Stimulated activated CD4-positive, alpha-beta T cell treated with anti-CD3 and anti-CD28 coated beads, Interleukin-4, amount 100 ng/mL, for 24 hours (primary cell): ENCODE results near the gene TMEM218.
A peak's percentile ranks its signal among the peaks of the same experiment; 100 is the strongest.

ENCODE experiments used
- DNase-seq: peaks from one replicate; pipeline ENCODE4 v3.0.0-alpha.2; 2020

Gene TMEM218

GRCh38 chr11:125111343-125112207 lies at the start of gene TMEM218:
Gene TMEM218, minus strand, starts transcription at chr11:125111626. Its CDS starts 9,385 bp downstream, at chr11:125102241.
- DNase-seq = peak; percentile 97

- DNase-seq = no peak
These were observed 46.7 kb upstream of the TMEM218 start for GRCh38 chr11:125157953-125158680.

GRCh38 chr11:125157118-125157733 lies 45.8 kb upstream of the TMEM218 start:
- no peak for DNase-seq

- no peak for DNase-seq
These were observed 45.1 kb upstream of the TMEM218 start for GRCh38 chr11:125156346-125157117.

- no peak for DNase-seq
These were observed 44.3 kb upstream of the TMEM218 start for GRCh38 chr11:125155767-125156166.

- no peak for DNase-seq
These were observed 43.6 kb upstream of the TMEM218 start for GRCh38 chr11:125155100-125155444.

DNA sequence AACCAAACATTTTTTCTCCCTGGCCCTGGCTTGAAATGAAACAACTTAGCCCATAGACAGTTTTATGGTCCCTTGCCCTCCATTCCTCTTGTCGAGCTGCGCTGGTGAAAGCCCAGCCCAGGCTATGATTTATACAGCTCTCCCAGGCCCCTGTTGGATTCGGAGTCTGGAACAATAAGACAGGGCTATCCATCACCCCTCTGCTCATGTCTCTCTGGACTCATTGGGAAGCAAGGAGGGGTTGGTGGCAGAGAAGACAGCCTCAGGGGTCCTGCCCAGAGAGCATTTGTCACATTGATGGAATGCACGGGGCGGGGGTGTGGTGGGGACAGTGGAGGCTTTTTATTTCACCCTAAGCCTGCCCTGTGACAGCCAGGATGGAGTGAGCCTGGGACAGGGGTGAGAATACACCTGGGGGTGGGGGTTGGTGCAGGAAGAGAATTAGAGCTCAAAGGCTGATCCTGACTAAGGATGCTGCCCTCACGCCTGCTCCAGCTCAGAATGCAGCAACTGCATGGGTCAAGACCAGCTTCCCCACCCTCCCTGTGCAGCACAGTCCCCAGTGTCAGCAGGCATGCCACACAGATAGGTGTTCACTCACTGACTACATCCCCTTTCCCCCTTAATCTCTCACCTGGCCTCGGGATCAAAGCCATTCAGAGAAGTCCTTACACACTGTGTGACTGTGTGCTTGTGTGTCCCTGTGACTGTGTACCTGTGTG lies 43.1 kb upstream of the TMEM218 start:
- DNase-seq = no peak

GRCh38 chr11:125153837-125154236 lies 42.4 kb upstream of the TMEM218 start:
- no peak for DNase-seq

DNA sequence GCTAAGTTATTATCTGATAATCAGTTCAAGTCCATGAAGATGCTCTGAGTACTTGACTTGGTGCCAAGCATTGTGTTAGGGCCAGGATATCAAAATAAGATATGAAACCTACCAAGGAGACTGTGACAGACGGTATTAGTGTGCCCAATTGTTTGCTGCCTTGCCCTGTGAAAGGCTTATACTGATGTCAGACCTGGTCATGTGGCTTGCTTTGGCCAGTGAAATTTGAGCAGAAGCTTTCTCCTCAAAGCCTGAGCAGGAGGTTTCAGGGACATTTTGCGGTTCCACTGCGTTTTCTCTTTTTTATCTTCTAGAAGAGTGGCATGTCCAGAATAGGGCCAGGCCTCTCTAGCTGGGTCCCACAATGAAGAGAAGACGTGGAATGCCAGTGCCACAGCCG lies 37.3 kb upstream of the TMEM218 start:
- no peak for DNase-seq

GRCh38 chr11:125148011-125148410 lies 36.6 kb upstream of the TMEM218 start:
- no peak for DNase-seq

DNA sequence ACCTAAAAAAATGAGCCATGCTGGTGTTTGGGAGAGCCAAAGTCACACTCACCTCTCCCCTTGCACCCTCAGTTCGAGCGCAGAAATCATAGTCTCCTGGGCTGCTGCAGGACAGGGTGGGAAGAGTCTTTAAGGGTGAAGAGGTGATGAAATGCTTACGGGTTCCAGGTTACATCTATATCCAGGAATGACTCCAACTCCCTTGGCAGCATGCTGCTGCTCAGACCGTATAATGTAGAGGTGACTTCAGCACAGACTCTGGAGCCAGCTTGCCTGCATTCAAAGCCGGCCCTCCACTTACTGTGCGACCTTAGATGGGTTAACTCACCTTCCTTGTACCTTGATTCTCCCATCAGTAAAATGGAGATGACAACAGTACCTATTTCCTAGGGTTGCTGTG lies 35.9 kb upstream of the TMEM218 start:
- no peak for DNase-seq

- DNase-seq = no peak
These were observed 34.8 kb upstream of the TMEM218 start for GRCh38 chr11:125146232-125146631.

DNA sequence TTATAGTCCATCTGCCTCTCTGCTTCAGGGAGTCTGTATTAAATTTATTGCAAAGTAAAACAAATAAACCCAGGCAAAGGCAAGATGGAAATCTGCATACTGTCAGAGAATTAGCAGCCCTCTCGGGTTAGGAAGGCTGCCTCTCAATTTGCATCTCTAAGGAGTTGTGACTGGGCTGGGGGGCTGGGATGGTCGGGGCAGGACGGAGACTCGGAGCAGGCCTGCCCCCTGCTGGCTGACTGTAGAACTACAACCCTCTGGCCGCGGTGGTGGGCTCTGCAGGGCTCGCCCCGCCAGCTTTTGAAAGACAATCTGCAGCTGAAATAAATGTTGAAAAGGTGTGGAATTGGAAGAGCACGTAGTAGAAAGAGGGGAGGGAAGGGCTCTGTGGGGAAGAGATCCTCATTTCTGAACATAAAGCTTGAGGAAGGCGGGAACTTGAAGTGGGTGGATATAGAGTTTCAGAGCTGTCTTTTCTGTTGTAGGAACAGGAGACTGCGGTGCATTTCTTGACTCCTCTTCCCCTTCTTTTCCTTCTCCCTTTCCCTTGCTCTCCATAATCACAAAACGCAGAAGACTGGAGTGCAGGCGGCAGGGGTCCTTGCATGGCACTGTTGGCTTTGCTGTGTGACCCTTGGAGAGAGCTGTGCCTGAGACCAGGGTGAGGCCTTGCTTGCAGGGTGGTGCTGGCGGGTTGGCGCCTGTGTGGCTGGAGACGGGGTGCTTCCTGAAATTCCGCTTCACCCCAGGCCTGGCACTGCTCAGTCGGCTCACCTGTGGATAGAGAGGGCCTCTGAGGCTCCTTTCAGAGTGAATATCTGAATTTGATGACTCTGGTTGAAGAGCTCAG lies 30.5 kb upstream of the TMEM218 start:
- peak; percentile 63 for DNase-seq

DNA sequence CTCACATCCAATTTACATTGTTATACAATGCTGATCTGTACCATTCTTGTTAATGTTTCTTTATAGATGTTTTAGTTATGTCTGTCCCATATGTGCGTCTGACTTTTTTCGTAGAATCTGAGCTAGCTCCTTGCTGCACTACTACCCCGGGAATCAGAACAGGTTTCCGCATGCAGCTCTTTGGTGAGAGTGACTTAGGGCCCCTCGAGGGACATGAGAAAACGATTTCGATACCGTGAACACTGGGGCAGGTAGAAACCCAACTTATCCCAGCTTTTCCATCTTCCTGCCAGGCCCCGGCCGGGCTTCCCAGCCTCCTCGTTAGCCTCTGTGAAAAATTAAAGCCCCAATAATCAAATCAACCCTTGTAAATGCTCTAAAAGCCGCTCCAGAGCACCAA lies 29.8 kb upstream of the TMEM218 start:
- no peak for DNase-seq

DNA sequence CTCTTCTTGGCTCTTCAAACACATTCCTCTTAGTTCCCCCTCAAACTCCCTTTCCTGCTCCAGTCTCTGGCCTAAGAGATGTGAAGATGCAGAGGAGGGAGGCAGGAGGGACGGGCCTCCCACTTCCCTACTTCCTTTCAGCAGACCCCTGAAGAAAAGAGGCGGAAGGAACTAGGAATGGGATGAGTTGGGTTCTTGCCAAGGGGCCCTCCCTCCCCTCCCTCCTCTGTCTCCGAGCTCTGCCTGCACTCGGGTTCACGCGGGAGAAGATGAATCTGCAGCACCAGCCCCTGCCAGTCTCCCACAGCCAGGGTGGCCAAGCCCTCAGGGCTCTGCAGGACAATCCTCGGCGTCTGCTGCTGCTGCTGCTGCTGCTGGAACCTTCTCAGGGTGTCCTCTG lies 28.8 kb upstream of the TMEM218 start:
- no peak for DNase-seq

DNA sequence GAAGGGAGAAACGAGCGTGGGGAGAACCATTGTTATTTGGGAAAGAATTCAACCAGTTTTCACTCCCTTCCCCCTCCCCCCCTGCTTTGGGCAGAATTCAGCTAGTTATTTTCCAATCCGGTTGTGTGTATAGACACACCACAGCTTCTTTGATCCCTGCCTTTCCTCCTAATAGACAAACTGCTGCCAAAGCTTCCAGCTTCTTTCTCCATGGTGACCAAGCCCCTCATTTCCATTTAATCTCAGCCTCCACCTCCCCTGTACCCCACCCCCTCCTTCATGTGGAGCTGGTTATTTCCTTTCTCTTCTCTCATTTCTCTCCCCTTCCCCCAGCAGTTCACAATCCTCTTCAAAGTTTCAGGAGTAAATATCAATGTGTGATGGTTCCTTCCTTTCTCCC lies 28.4 kb upstream of the TMEM218 start:
- DNase-seq = no peak

DNA sequence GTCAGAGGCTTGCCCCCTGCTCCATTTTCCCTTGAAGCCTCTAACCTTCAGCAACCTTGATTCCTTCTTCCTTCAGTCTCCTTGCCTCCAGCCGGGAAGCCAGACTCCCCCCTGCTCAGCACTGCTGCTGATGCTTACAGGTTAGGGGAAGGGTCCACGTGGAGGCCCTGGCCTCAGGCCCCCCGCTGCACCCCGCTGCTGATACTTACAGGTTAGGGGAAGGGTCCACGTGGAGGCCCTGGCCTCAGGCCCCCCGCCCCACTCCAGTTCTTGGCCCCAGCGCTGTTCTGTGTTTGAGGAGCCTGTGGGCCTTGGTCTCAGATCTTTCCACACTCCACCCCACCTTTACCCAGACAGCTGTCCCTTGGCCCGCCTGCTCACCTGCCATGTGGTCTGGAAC lies 27.5 kb upstream of the TMEM218 start:
- DNase-seq = no peak

DNA sequence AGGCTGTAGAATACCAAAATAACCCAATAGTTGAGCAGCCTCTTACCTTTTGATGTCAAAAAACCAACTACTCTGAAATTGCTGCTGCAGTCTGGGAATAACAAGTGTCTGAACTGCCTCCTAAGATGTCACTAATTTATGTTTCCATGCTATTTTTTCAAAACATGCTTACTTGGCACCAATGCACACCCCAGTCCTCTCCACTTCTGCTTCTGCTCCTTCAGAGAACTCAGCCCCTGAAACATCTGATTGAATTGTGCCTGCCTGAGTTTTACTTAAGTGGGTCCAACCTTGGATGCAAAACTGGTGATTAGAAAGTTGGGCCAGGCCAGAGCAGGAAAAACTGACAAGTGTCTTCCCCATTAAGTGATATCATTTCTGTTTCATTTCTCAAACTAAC lies 24.6 kb upstream of the TMEM218 start:
- no peak for DNase-seq

DNA sequence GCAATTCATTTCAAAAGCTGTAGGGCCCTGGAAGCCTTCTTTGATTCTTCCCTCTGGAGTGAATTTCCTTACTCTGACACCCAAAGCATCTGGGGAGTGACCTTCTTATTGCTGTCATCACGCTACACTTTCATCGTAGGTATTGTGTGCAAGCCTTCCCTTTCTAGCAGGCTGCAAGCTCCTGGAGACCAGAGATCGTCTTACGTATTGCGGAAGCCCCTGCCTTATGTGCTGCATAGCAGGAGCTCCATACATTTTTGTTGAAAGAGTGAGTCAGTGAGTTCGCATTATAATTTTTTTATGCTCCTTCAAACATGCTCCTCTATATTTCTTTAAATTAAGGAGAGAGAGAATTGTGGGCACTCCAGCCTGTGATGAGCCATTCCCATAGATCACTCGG lies 21.2 kb upstream of the TMEM218 start:
- DNase-seq = no peak

DNA sequence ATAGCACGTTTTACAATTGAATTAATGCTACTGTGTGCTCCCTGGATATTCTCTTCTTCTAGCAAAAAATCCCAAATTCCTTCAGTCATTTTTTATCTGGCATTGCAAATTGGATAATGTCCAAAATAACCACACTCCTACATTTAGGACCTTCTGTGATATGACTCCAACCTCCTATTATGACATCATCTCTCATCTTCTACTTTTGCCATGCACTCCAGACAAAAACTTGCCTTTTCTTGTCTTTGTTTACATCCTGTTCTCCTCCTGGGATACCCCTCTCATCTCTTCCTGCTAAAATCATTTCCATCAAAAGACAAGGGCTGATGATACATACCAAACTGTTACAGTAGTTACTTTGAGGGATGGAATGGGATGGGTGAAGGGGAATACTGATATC lies 20.6 kb upstream of the TMEM218 start:
- DNase-seq = no peak

GRCh38 chr11:125129316-125129993 lies 18.0 kb upstream of the TMEM218 start:
- no peak for DNase-seq
